Right lobe of liver (tissue), 6 donors: ENCODE results near the gene EDN1. TPM values are rescaled to one million over a fixed set of nuclear protein-coding genes. Genes with fewer than 3 reads are reported as not detected.
A peak's percentile ranks its signal among the peaks of the same experiment; 100 is the strongest.

ENCODE experiments used
- ATAC-seq, 4 donors: fragments of 200-7000 bp; cut with Tn5 transposase; one replicate each; pipeline ENCODE4 v1.9.1; 2020; ENCODE audit warnings: mild to moderate bottlenecking in 4 of 4, moderate library complexity in 4 of 4
- DNase-seq, 3 donors: peaks; one replicate each; pipeline ENCODE4 v3.0.0-alpha.2; 2020
- H3K27ac ChIP-seq, 3 donors: fragments of 200-600 bp; one replicate each; pipeline ENCODE4 v1.8.0; 2022
- H3K27me3 ChIP-seq, 2 donors: fragments of 200-600 bp; one replicate each; pipeline ENCODE4 v1.8.0; 2022
- H3K36me3 ChIP-seq, 4 donors: fragments of 200-600 bp; sonication (generic) in 1 of 4; one replicate each; pipeline versions ENCODE4 v1.5.1 to v1.8.0; 2017 to 2022; ENCODE audit warnings: control low read depth in 1 of 4
- H3K4me1 ChIP-seq, 4 donors: fragments of 200-600 bp; sonication (generic) in 1 of 4; one replicate each; pipeline versions ENCODE4 v1.5.1 to v1.8.0; 2017 to 2022; ENCODE audit warnings: control low read depth in 1 of 4
- H3K4me3 ChIP-seq, 3 donors: fragments of 200-600 bp; one replicate each; pipeline ENCODE4 v1.8.0; 2022
- H3K9me3 ChIP-seq, 4 donors: fragments of 200-600 bp; sonication (generic) in 1 of 4; one replicate each; pipeline versions ENCODE4 v1.5.1 to v1.8.0; 2017 to 2022; ENCODE audit warnings: control low read depth in 1 of 4
- POLR2A ChIP-seq: fragments of 450-650 bp; IDR thresholded peaks from one replicate; pipeline ENCODE4 v1.6.1; 2017; ENCODE audit warnings: antibody characterized with exemption, mild to moderate bottlenecking
- WGBS: methylation state at CpG from one replicate; pipeline ENCODE4 v1.1.6; 2018; ENCODE audit warnings: low coverage, low lambda C conversion rate; ENCODE audit not compliant: insufficient coverage; ENCODE audit errors: missing lambda C conversion rate; 5-methylcytosine and 5-hydroxymethylcytosine counted together
- intact Hi-C, 2 donors: fragments of 100-400 bp; cut with DNase I; formaldehyde crosslinking; loops; one replicate each; pipeline versions ENCODE4 v1.11.2 to v1.14.1; 2022
- total RNA-seq, 6 experiments: library from RNA; depleted of rRNA in 2 of 6; stranded (reverse); fragments of >200 nt in 2 of 6; fragmentation: NEBNext Ultra II Directional in 3 of 6; extraction: Animal tissue kit (Norgen Biotek cat#: 25700) in 3 of 6; gene quantifications; one replicate each; pipeline versions ENCODE4 v1.1.0 to v1.2.4, GENCODE V29; 2016 to 2023
- TF ChIP-seq, protein P1 (sequence below), 4 donors: fragments of 200-600 bp in 3 of 4; fragments of 450-650 bp in 1 of 4; IDR thresholded peaks; one replicate each; pipeline versions ENCODE4 v1.5.1 to v1.8.0; 2016 to 2022; ENCODE audit warnings: antibody characterized with exemption in 4 of 4, mild to moderate bottlenecking in 2 of 4
- donor health status: DM: no; HTN: yes; CAD: no.
- donor health status: DM: no; HTN: no; CAD: no.
- donor health status: DM: no; HTN: no; CAD: no.
- donor health status: DM: no; HTN: yes; CAD: no.
- donor health status: DM: no; HTN: yes; CAD: no.

Gene EDN1
- total RNA-seq, 6 experiments from 2014 or later = 0.18 to 6.8 (median 1.4) TPM

DNA sequence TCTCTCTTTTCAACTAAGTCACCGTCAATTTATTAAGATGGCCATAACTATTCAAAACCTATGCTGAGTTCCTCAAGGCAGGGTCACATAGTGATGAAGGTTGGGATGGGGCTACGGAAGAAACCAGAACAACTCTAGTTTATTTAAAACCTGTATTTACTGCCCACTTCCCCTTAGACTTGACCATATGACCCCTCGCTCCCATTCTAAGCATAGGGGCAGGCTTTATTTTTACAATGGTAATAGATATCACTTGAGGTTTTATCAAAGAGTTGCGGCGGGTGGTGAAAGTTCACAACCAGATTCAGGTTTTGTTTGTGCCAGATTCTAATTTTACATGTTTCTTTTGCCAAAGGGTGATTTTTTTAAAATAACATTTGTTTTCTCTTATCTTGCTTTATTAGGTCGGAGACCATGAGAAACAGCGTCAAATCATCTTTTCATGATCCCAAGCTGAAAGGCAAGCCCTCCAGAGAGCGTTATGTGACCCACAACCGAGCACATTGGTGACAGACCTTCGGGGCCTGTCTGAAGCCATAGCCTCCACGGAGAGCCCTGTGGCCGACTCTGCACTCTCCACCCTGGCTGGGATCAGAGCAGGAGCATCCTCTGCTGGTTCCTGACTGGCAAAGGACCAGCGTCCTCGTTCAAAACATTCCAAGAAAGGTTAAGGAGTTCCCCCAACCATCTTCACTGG, 5.5 kb downstream of the EDN1 start:
- intact Hi-C loops = loop anchor here in 1 of 2 donors (10.0 kb wide), 1 partner anchor 309 kb away; no protein-coding TSS in a partner anchor
- Histone ChIP-seq H3K36me3 (no peaks in the 10 kb centered on the region), H3K27ac (no peak overlapping the region), H3K4me1 (peaks cover 0 to 2% (median 0%) of the 10 kb centered on the region in 4 donors), H3K27me3 (no peaks in the 10 kb centered on the region), H3K4me3 (no peak overlapping the region), H3K9me3 (no peaks in the 10 kb centered on the region)
- ATAC-seq (no peak), DNase-seq (no peak)
- WGBS = 67% methylated on average over 14 of the region's 14 CpGs
- TF ChIP-seq, protein P1, sequence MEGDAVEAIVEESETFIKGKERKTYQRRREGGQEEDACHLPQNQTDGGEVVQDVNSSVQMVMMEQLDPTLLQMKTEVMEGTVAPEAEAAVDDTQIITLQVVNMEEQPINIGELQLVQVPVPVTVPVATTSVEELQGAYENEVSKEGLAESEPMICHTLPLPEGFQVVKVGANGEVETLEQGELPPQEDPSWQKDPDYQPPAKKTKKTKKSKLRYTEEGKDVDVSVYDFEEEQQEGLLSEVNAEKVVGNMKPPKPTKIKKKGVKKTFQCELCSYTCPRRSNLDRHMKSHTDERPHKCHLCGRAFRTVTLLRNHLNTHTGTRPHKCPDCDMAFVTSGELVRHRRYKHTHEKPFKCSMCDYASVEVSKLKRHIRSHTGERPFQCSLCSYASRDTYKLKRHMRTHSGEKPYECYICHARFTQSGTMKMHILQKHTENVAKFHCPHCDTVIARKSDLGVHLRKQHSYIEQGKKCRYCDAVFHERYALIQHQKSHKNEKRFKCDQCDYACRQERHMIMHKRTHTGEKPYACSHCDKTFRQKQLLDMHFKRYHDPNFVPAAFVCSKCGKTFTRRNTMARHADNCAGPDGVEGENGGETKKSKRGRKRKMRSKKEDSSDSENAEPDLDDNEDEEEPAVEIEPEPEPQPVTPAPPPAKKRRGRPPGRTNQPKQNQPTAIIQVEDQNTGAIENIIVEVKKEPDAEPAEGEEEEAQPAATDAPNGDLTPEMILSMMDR (IDR thresholded peaks at IDR 0.05) = no peak
- no peak for TF ChIP-seq POLR2A

DNA sequence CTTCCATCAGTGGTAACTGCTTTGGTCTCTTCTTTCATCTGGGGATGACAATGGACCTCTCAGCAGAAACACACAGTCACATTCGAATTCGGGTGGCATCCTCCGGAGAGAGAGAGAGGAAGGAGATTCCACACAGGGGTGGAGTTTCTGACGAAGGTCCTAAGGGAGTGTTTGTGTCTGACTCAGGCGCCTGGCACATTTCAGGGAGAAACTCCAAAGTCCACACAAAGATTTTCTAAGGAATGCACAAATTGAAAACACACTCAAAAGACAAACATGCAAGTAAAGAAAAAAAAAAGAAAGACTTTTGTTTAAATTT, 6.1 kb downstream of the EDN1 start:
- no peak overlapping the region for H3K4me3 ChIP-seq
- no peaks in the 10 kb centered on the region for H3K36me3 ChIP-seq
- ATAC-seq (peak in 2 of 4 donors; percentile 20 to 44), DNase-seq (no peak)
- H3K9me3 ChIP-seq = no peaks in the 10 kb centered on the region
- TF ChIP-seq, protein P1 (IDR thresholded peaks at IDR 0.05) = no peak
- TF ChIP-seq POLR2A = no peak
- intact Hi-C loops = loop anchor here in 1 of 2 donors (10.0 kb wide), 1 partner anchor 309 kb away; no protein-coding TSS in a partner anchor
- H3K27me3 ChIP-seq = no peaks in the 10 kb centered on the region
- no peak overlapping the region for H3K27ac ChIP-seq
- H3K4me1 ChIP-seq = peaks cover 0 to 2% (median 0%) of the 10 kb centered on the region in 4 donors
- WGBS = 44% methylated on average over 5 of the region's 5 CpGs

DNA sequence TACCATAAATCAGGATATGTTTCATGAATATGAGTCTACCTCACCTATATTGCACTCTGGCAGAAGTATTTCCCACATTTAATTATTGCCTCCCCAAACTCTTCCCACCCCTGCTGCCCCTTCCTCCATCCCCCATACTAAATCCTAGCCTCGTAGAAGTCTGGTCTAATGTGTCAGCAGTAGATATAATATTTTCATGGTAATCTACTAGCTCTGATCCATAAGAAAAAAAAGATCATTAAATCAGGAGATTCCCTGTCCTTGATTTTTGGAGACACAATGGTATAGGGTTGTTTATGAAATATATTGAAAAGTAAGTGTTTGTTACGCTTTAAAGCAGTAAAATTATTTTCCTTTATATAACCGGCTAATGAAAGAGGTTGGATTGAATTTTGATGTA, 6.4 kb downstream of the EDN1 start:
- intact Hi-C loops = loop anchor here in 1 of 2 donors (10.0 kb wide), 1 partner anchor 308 kb away; no protein-coding TSS in a partner anchor

DNA sequence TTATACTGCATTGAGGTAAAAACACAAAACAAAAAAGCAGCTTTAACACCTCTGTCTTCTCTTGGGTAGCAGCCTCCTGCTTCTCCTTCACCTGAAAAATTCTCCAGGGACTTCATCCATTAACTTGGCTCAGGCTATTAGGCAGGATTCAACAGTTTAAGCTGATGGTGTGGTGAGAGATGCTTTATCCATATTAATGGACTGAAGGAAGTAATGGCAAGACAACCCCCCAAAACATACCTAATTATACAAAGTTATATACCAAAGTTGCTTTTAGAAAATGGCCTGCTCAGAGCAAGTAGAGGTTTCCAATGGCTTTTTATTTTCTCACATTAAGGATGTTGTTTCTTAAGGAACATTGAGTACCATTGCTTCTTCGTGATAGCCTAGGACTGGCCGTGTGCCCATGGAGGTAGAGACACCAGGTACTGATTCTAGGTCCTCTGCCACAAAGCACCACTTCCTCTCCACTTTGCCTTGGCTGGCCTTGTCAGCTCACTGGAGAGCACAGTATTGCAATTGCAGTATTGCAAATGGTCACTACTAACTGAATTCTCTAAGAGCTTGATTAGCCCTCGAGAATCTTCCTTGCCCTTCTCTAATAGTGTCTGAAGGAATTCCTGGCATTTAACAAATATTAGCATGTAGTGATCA, 7.3 kb downstream of the EDN1 start:
- ATAC-seq (no peak), DNase-seq (no peak)
- TF ChIP-seq, protein P1 (IDR thresholded peaks at IDR 0.05) = no peak
- TF ChIP-seq POLR2A = no peak
- Histone ChIP-seq H3K4me1 (no peaks in the 10 kb centered on the region), H3K9me3 (no peaks in the 10 kb centered on the region), H3K27me3 (no peaks in the 10 kb centered on the region), H3K4me3 (no peak overlapping the region), H3K36me3 (no peaks in the 10 kb centered on the region), H3K27ac (no peak overlapping the region)
- intact Hi-C loops = loop anchor here in 1 of 2 donors (10.0 kb wide), 1 partner anchor 307 kb away; no protein-coding TSS in a partner anchor
- WGBS = 90% methylated on average over 3 of the region's 3 CpGs

More for the DNA sequence above, 6.4 kb downstream of the EDN1 start:
- peaks cover 0 to 2% (median 0%) of the 10 kb centered on the region in 4 donors for H3K4me1 ChIP-seq
- no peaks in the 10 kb centered on the region for H3K27me3 ChIP-seq
- no peaks in the 10 kb centered on the region for H3K9me3 ChIP-seq
- DNase-seq = no peak
- H3K27ac ChIP-seq = no peak overlapping the region
- no peak for TF ChIP-seq POLR2A
- TF ChIP-seq, protein P1 (IDR thresholded peaks at IDR 0.05) = no peak
- WGBS = 77% methylated on average over 3 of the region's 3 CpGs
- no peak for ATAC-seq
- H3K36me3 ChIP-seq = no peaks in the 10 kb centered on the region
- no peak overlapping the region for H3K4me3 ChIP-seq
